NCI-H1092 (cell line): ENCODE data around the gene LDHAL6B.

ENCODE experiments used
- DNase-seq: peaks from one replicate; lab custom pipeline; 2025; lab: John Stamatoyannopoulos, UW

LDHAL6B gene

GRCh38 chr15:59252137-59252536 is 45.5 kb downstream of the LDHAL6B start:
- no peak for DNase-seq

GRCh38 chr15:59255680-59256336 is 49.2 kb downstream of the LDHAL6B start:
- no peak for DNase-seq

- DNase-seq: no peak
These were observed 49.8 kb downstream of the LDHAL6B start for GRCh38 chr15:59256482-59256881.

- no peak for DNase-seq
These were observed 50.5 kb downstream of the LDHAL6B start for GRCh38 chr15:59257140-59257539.
